Measurements from ENCODE around the gene FBXO21. TPM values are rescaled to one million over a fixed set of nuclear protein-coding genes. Genes with fewer than 3 reads are reported as not detected.
A peak's percentile ranks its signal among the peaks of the same experiment; 100 is the strongest.
"Not testable (repeated sequence)": the region's sequence is repeated elsewhere in the genome, so short reads cannot be mapped to it uniquely, and the experiment has no call there.

Gene FBXO21
- total RNA-seq, 1 donor from 2014 or later, result 52.3 TPM

DNA sequence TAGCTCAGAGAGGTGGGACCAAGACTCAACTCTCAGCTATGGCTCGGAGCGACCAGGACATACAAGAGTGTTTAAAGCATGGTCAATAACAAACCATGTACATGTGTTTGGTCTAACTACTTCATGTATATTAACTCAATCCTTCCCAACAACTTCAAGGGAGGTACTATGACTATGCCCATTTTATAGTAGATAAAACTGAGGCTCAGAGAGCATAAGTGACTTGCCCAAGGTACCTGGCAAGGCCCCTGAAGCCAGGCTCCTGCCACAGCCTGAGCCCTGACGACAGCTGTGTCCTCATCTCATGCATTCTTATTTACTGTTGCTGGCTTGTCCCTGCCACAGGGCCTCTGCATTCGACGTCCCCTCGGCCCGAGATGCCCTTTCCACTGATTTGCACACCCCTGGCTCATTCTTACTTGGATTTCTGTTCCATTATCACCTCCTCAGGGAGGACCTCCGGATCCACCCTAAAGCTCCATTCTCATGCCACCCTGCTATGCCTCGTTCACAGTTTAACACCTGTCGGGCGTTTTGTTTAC is 93.7 kb downstream of the FBXO21 start:
- Histone ChIP-seq H3K4me1 (peaks cover 90% of the 10 kb centered on the region), H3K36me3 (no peaks in the 10 kb centered on the region), H3K9me3 (replicated peaks) (no peaks in the 10 kb centered on the region), H3K27me3 (ENCODE audit: low read depth) (peaks cover 32% of the 10 kb centered on the region), H3K4me3 (peak overlapping the region; percentile 91), H3K27ac (replicated peaks) (peak overlapping the region; percentile 82)
- TF ChIP-seq, protein P1, sequence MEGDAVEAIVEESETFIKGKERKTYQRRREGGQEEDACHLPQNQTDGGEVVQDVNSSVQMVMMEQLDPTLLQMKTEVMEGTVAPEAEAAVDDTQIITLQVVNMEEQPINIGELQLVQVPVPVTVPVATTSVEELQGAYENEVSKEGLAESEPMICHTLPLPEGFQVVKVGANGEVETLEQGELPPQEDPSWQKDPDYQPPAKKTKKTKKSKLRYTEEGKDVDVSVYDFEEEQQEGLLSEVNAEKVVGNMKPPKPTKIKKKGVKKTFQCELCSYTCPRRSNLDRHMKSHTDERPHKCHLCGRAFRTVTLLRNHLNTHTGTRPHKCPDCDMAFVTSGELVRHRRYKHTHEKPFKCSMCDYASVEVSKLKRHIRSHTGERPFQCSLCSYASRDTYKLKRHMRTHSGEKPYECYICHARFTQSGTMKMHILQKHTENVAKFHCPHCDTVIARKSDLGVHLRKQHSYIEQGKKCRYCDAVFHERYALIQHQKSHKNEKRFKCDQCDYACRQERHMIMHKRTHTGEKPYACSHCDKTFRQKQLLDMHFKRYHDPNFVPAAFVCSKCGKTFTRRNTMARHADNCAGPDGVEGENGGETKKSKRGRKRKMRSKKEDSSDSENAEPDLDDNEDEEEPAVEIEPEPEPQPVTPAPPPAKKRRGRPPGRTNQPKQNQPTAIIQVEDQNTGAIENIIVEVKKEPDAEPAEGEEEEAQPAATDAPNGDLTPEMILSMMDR (IDR thresholded peaks at IDR 0.05; ENCODE audit: borderline replicate concordance), result no peak
- intact Hi-C loops (cut with micrococcal nuclease), result no loop called here
- no peak for DNase-seq

DNA sequence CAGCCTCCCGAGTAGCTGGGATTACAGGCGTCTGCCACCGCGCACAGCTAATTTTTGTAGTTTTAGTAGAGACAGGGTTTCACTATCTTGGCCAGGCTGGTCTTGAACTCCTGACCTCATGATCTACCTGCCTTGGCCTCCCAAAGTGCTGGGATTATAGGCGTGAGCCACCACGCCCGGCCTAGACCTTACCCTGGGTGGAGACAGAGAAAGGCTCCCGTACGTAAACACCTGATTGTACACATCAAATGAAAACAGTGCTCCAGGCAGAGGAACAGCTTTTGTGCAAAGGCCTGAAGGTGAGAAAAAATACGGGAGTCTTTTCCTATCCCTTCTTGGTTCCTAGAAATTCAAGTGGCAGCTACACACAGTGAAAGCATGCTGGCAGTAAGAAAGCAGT is 95.1 kb downstream of the FBXO21 start:
- peaks cover 97% of the 10 kb centered on the region for H3K4me1 ChIP-seq
- DNase-seq; H3K9me3 ChIP-seq (replicated peaks); H3K4me3 ChIP-seq; H3K36me3 ChIP-seq; intact Hi-C loops (cut with micrococcal nuclease): not testable (repeated sequence)
- H3K27me3 ChIP-seq (ENCODE audit: low read depth), result peaks cover 32% of the 10 kb centered on the region
- H3K27ac ChIP-seq (replicated peaks), result peak overlapping the region; percentile 82

DNA sequence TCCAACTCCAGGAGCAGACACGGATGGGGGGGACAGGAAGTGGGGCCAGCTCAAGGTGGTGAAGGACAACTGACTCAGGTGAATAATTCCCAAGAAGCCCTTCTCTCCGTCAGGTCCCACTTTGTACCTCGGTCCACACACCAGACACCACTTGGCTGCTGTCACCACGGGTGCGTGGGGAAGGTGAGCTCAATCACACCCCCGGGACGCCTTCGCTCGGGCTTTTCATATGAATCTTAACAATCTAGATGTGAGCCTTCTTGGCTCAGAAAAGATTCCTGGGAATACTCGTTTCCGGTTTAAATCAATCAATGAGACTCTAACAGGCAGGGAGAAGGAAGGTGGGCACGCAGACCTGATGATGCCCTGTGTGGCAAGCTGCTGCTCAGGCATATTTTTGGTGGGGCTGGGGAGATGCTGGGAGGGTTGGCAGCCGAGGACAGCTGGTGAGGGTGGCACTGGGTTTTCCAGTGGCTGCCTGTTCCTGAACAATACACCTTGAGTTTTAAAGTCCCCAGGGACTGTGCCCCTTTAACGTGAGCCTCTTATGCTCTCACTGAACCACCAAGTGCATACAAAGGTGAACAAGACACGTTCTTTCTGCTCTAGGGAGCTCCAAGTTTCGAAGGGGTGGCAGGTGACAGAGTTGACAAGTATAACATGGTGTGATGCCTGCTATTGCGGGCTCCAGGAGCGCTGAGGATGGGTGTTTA is 96.2 kb downstream of the FBXO21 start:
- Histone ChIP-seq H3K36me3 (no peaks in the 10 kb centered on the region), H3K4me3 (no peak overlapping the region), H3K27me3 (ENCODE audit: low read depth) (peaks cover 23% of the 10 kb centered on the region), H3K27ac (replicated peaks) (peak overlapping the region; percentile 82), H3K4me1 (peaks cover 86% of the 10 kb centered on the region), H3K9me3 (replicated peaks) (peaks cover 10% of the 10 kb centered on the region)
- no peak for DNase-seq
- TF ChIP-seq, protein P1 (IDR thresholded peaks at IDR 0.05; ENCODE audit: borderline replicate concordance), result no peak
- intact Hi-C loops (cut with micrococcal nuclease), result no loop called here

DNA sequence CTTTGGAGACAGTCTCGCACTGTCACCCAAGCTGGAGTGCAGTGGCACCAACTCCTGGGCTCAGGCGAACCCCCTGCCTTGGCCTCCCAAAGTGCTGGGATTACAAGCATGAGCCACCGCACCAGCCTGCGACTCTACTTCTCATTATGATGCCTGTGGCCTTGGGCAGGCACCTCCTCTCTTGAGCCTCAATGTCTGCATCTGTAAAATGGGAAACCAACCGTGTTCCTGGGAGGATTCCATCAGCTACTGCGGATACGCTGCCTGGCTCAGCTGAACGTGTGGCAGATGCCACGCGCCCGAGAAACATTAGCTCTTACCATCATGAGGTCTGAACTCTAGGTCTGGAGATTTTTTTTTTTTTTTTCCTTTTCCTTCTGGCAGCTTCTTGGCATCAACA is 96.8 kb downstream of the FBXO21 start:
- H3K4me1 ChIP-seq, result peaks cover 85% of the 10 kb centered on the region
- intact Hi-C loops (cut with micrococcal nuclease), result no loop called here
- peaks cover 16% of the 10 kb centered on the region for H3K27me3 ChIP-seq (ENCODE audit: low read depth)

DNA sequence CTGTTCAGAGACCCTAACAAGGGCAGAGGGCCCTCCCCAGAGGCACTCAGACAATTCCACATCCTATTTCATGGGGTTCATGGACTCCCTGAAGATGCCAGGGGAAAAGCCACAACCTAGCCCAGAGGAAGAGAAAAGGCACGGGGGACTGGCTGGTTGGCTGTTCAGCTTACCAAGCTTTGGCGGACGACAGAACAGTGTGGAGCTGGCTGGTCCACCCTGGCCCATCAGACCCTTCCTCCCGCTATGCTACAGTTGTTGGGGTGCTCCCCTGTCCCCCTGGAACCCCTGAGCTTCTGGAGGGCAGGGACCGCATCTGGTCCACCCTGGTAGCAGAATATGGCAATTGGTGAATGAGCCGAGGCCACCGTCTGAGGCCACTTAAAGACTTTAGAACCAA is 97.4 kb downstream of the FBXO21 start:
- Histone ChIP-seq H3K36me3 (no peaks in the 10 kb centered on the region), H3K27ac (replicated peaks) (peak overlapping the region; percentile 82), H3K4me3 (no peak overlapping the region), H3K27me3 (ENCODE audit: low read depth) (peaks cover 12% of the 10 kb centered on the region), H3K9me3 (replicated peaks) (peaks cover 12% of the 10 kb centered on the region), H3K4me1 (peaks cover 85% of the 10 kb centered on the region)
- intact Hi-C loops (cut with micrococcal nuclease), result no loop called here
- TF ChIP-seq, protein P1 (IDR thresholded peaks at IDR 0.05; ENCODE audit: borderline replicate concordance), result no peak
- no peak for DNase-seq

More for the DNA sequence above, 96.8 kb downstream of the FBXO21 start:
- Histone ChIP-seq H3K36me3 (no peaks in the 10 kb centered on the region), H3K27ac (replicated peaks) (peak overlapping the region; percentile 82), H3K9me3 (replicated peaks) (peaks cover 12% of the 10 kb centered on the region), H3K4me3 (no peak overlapping the region)
- no peak for DNase-seq
- TF ChIP-seq, protein P1 (IDR thresholded peaks at IDR 0.05; ENCODE audit: borderline replicate concordance), result no peak

DNA sequence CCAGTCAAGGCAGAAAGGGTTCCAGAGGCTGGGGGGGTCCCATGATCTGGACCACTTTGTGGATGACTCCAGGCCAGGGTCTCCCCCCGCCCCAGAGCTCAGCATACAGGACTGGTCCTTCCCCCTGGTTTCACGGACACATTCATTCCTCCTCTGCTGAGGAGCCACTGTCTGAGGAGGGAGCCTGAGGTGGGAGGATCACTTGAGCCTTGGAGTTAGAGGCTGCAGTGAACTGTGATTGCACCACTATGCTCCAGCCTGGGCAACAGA is 97.8 kb downstream of the FBXO21 start:
- intact Hi-C loops (cut with micrococcal nuclease), result no loop called here
- no peak for DNase-seq
- H3K4me1 ChIP-seq, result peaks cover 84% of the 10 kb centered on the region
- no peaks in the 10 kb centered on the region for H3K36me3 ChIP-seq
- H3K27me3 ChIP-seq (ENCODE audit: low read depth), result peaks cover 12% of the 10 kb centered on the region
- TF ChIP-seq, protein P1 (IDR thresholded peaks at IDR 0.05; ENCODE audit: borderline replicate concordance), result no peak
- no peak overlapping the region for H3K4me3 ChIP-seq
- peaks cover 12% of the 10 kb centered on the region for H3K9me3 ChIP-seq (replicated peaks)
- H3K27ac ChIP-seq (replicated peaks), result peak overlapping the region; percentile 82

All from left ventricle myocardium inferior (tissue), 1 donor.